Large intestine (tissue), 3 donors: ENCODE measurements around the gene ATP7A. TPM values are rescaled to one million over a fixed set of nuclear protein-coding genes. Genes with fewer than 3 reads are reported as not detected.

ENCODE experiments used
- DNase-seq, 2 donors: peaks; one replicate each; pipeline versions ENCODE4 v3.0.0 to v3.0.0-alpha.2; 2013
- H3K27ac ChIP-seq: one replicate; pipeline ENCODE4 v1.5.1; 2013; ENCODE audit warnings: low read length
- H3K27me3 ChIP-seq: 2 replicates; pipeline ENCODE4 v1.6.1; 2013; ENCODE audit warnings: low read length; ENCODE audit not compliant: control insufficient read depth, insufficient read depth
- H3K36me3 ChIP-seq: 2 replicates; pipeline ENCODE4 v1.6.1; 2013; ENCODE audit warnings: low read length; ENCODE audit not compliant: control insufficient read depth, insufficient read depth
- H3K4me1 ChIP-seq: one replicate; pipeline ENCODE4 v1.6.1; 2013; ENCODE audit warnings: low read length; ENCODE audit not compliant: control insufficient read depth, insufficient read depth
- H3K4me3 ChIP-seq: one replicate; pipeline ENCODE4 v1.5.1; 2013; ENCODE audit warnings: low read length
- H3K9me3 ChIP-seq: one replicate; pipeline ENCODE4 v1.6.1; 2013; ENCODE audit warnings: mild to moderate bottlenecking, low read depth, low read length, moderate library complexity; ENCODE audit not compliant: control insufficient read depth
- WGBS: methylation state at CpG from one replicate; pipeline ENCODE4 v1.1.5; 2013; ENCODE audit warnings: low lambda C conversion rate; ENCODE audit not compliant: insufficient coverage; 5-methylcytosine and 5-hydroxymethylcytosine counted together
- polyA plus RNA-seq: library from polyadenylated mRNA; unstranded; fragments of 120-200 nt; gene quantifications from one replicate; pipeline ENCODE4 v1.2.1, GENCODE V29; 2013

ATP7A gene
- polyA plus RNA-seq, 1 donor, result 10.0 TPM

- DNase-seq, result no peak
- H3K27me3 ChIP-seq, result no peaks in the 10 kb centered on the region
- no peaks in the 10 kb centered on the region for H3K4me1 ChIP-seq
- H3K36me3 ChIP-seq, result no peaks in the 10 kb centered on the region
- WGBS, result 100% methylated on average over 1 of the region's 3 CpGs
- no peak overlapping the region for H3K4me3 ChIP-seq
- no peaks in the 10 kb centered on the region for H3K9me3 ChIP-seq
- no peak overlapping the region for H3K27ac ChIP-seq
These were observed 55.9 kb downstream of the ATP7A start for GRCh38 chrX:77966361-77966760.

- H3K27me3 ChIP-seq, result no peaks in the 10 kb centered on the region
- H3K4me3 ChIP-seq, result no peak overlapping the region
- H3K9me3 ChIP-seq, result no peaks in the 10 kb centered on the region
- H3K27ac ChIP-seq, result no peak overlapping the region
- H3K36me3 ChIP-seq, result no peaks in the 10 kb centered on the region
- DNase-seq, result no peak
- no CpG with 5 or more reads among the region's 1 CpG for WGBS
- no peaks in the 10 kb centered on the region for H3K4me1 ChIP-seq
These were observed 57.1 kb downstream of the ATP7A start for GRCh38 chrX:77967631-77968030.

GRCh38 chrX:77969538-77969937 lies 59.0 kb downstream of the ATP7A start, which contains the start of gene PGAM4:
TSS of gene PGAM4 (minus strand) at chrX:77969638. CDS start at chrX:77969638, 0 bp downstream.
- no CpG with 5 or more reads among the region's 13 CpGs for WGBS
- no peaks in the 10 kb centered on the region for H3K27me3 ChIP-seq
- no peaks in the 10 kb centered on the region for H3K36me3 ChIP-seq
- no peak within 1 kb of the TSS for H3K4me3 ChIP-seq
- DNase-seq, result no peak
- H3K9me3 ChIP-seq, result no peaks in the 10 kb centered on the region
- H3K27ac ChIP-seq, result no peak within 1 kb of the TSS
- no peaks in the 10 kb centered on the region for H3K4me1 ChIP-seq

- Histone ChIP-seq H3K27ac (no peak overlapping the region), H3K27me3 (no peaks in the 10 kb centered on the region), H3K9me3 (no peaks in the 10 kb centered on the region), H3K4me1 (peaks cover 2% of the 10 kb centered on the region), H3K4me3 (no peak overlapping the region), H3K36me3 (no peaks in the 10 kb centered on the region)
- no CpG with 5 or more reads among the region's 2 CpGs for WGBS
- DNase-seq, result peak; percentile 7 to 70
These were observed 65.3 kb downstream of the ATP7A start for GRCh38 chrX:77975755-77976154.

GRCh38 chrX:77977095-77977494 lies 66.6 kb downstream of the ATP7A start:
- Histone ChIP-seq H3K27ac (no peak overlapping the region), H3K36me3 (no peaks in the 10 kb centered on the region), H3K27me3 (no peaks in the 10 kb centered on the region), H3K9me3 (no peaks in the 10 kb centered on the region), H3K4me3 (no peak overlapping the region), H3K4me1 (peaks cover 2% of the 10 kb centered on the region)
- DNase-seq, result no peak

GRCh38 chrX:77977518-77977917 lies 67.0 kb downstream of the ATP7A start:
- H3K4me3 ChIP-seq, result no peak overlapping the region
- DNase-seq, result no peak
- no peaks in the 10 kb centered on the region for H3K36me3 ChIP-seq
- WGBS, result no CpG with 5 or more reads among the region's 1 CpG
- H3K27me3 ChIP-seq, result no peaks in the 10 kb centered on the region
- H3K9me3 ChIP-seq, result no peaks in the 10 kb centered on the region
- H3K27ac ChIP-seq, result no peak overlapping the region
- peaks cover 2% of the 10 kb centered on the region for H3K4me1 ChIP-seq

GRCh38 chrX:77979870-77980269 lies 69.4 kb downstream of the ATP7A start:
- Histone ChIP-seq H3K27me3 (no peaks in the 10 kb centered on the region), H3K4me3 (no peak overlapping the region), H3K4me1 (peaks cover 2% of the 10 kb centered on the region), H3K9me3 (no peaks in the 10 kb centered on the region), H3K27ac (no peak overlapping the region), H3K36me3 (no peaks in the 10 kb centered on the region)
- no CpG with 5 or more reads among the region's 4 CpGs for WGBS
- no peak for DNase-seq

- WGBS, result no CpG with 5 or more reads among the region's 1 CpG
- no peak for DNase-seq
- Histone ChIP-seq H3K9me3 (no peaks in the 10 kb centered on the region), H3K4me1 (no peaks in the 10 kb centered on the region), H3K27me3 (no peaks in the 10 kb centered on the region), H3K36me3 (no peaks in the 10 kb centered on the region), H3K27ac (no peak overlapping the region), H3K4me3 (no peak overlapping the region)
These were observed 101.4 kb downstream of the ATP7A start for GRCh38 chrX:78011846-78012245.

- no CpG with 5 or more reads among the region's 12 CpGs for WGBS
- no peak overlapping the region for H3K27ac ChIP-seq
These were observed 109.3 kb downstream of the ATP7A start for GRCh38 chrX:78019586-78020483.

GRCh38 chrX:78024349-78025059 lies 114.0 kb downstream of the ATP7A start:
- Histone ChIP-seq H3K36me3 (no peaks in the 10 kb centered on the region), H3K9me3 (no peaks in the 10 kb centered on the region), H3K4me1 (no peaks in the 10 kb centered on the region), H3K27me3 (no peaks in the 10 kb centered on the region), H3K27ac (no peak overlapping the region), H3K4me3 (no peak overlapping the region)
- DNase-seq, result peak in 1 of 2 donors; percentile 9
- no CpG with 5 or more reads among the region's 7 CpGs for WGBS

More at GRCh38 chrX:78019586-78020483, 109.3 kb downstream of the ATP7A start:
- H3K4me3 ChIP-seq, result no peak overlapping the region
- no peaks in the 10 kb centered on the region for H3K9me3 ChIP-seq
- no peaks in the 10 kb centered on the region for H3K27me3 ChIP-seq
- H3K36me3 ChIP-seq, result no peaks in the 10 kb centered on the region
- peak in 1 of 2 donors; percentile 11 for DNase-seq
- H3K4me1 ChIP-seq, result no peaks in the 10 kb centered on the region
